Epidermal melanocyte (primary cell): ENCODE data around the gene PDE5A.
A peak's percentile ranks its signal among the peaks of the same experiment; 100 is the strongest.

Experiments
- DNase-seq: peaks from one replicate; pipeline ENCODE4 v3.0.0; 2011; ENCODE audit warnings: low spot score; ENCODE audit not compliant: insufficient read length

PDE5A gene

DNA sequence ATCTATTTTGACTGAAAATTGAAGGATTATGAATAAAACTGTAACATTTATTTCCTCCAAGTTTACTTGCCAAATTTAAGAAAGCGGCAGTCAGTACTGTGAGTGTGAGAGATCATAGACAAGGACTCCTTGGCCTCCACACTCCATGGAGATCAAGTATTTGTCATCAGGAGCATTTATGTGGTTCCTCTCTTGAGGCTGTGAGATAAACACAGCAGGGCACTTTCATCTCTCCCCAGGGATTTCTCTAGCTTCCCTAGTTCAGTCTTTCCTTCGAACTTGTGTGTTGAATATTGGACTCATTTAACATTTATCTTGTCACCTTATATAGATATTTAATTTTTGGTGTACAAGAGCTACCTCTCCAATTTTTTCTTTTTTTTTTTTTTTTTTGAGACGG lies 40.8 kb downstream of the PDE5A start:
- no peak for DNase-seq

DNA sequence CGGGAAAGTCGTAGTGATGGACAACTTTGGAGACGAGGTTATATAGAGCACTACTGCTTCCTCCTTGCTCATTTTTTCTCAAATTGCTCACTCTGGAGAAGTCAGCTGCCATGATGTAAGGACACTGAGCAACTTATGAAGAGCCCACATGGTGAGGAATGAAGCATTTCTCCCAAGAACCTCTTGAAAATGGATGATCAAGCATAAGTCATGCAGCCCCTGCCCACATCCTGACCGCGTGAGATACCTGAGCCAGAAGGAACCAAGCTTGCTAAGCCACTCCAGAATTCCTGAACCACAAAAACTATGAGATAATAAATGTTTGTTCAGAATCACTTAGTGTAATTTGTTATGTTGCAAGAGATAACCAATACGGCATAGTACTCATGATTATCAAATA lies 42.8 kb downstream of the PDE5A start:
- no peak for DNase-seq

DNA sequence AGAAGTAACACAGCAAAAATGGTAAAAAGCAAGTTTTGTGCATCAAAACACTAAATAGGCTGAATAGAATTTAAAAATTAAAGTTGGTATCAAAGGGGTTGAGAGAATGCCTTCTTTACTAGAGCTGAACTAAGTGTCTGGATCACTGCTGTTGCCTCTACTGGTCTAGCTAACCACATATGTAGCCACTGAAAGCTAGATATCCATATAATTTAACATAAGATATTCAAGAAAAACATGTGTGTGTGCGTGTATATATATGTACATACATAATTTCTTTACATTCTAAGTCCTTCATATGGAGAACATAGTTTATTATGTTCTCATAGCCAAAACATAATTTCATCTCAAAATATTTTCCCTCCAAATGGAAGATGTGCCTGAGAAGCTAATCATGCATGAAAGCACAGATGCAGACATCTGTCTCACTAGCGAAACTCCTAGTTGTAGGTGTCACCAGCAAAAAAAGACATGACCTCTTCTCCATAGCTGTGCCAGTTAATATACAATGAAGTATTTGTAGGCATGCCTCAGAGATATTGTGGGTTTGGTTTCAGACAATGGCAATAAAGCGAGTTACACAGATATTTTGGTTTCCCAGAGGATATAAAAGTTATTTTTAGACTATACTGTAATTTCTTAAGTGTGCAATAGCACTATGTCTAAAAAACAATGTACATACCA lies 47.3 kb downstream of the PDE5A start:
- no peak for DNase-seq

DNA sequence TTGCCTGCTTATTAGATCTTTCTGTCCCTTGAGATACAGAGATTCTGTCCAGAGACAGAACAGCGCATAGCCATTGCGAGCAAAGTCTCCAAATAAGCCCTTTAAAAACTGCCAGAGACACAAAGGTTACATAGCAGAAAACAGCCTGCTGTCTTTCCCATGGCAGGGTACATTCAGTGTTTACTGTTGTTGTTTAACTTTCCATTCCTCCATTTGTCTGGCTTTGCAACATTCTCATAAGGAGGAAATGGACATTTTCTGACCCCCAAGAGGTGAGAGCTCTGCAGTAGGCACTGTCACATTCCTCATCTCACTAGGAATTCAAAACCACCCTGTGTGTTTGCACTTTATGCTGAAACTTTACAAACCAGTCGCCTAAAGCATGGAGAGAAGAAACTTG lies 48.3 kb downstream of the PDE5A start:
- DNase-seq, result no peak

DNA sequence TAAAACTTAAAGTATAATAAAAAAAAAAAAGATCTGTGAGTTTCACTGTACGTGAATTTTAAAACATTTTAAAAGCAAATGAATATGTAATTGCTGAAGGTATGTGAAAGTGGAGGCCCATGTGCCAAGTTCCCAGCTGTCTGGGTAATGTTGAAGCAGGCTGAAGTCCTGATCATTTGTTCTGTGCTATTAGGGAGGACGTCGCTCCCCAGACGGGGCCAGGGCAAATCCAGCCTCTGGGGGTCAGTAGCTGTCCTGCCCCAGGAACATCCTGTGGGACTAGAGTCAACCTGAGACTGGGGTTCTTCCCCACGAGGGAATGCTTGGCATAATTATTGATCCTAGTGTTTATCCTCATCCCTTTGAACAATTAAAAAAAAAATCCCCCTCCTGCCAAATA lies 48.8 kb downstream of the PDE5A start:
- no peak for DNase-seq

GRCh38 chr4:119570401-119570800 lies 58.2 kb downstream of the PDE5A start:
- no peak for DNase-seq

DNA sequence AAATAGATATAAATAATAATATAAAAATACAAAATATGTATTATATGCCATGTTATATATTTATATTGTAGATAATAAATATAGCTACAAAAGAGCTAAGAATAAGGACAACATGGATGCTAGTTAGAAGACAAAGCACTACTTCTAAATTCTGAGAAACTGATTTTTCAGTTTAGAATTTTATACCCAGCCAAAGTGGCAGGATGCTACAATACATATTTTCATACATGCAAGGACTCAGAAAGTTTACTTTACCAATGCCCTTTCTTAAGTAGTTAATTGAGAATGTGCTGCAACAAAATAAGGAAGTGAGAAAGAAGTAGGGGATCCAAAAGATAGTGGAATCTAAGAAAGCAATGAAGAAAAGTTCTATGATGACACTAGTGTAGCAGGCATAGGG lies 64.5 kb downstream of the PDE5A start:
- DNase-seq, result no peak

- peak; percentile 19 for DNase-seq
These were observed 69.5 kb downstream of the PDE5A start for GRCh38 chr4:119559044-119559647.

GRCh38 chr4:119550857-119551532 lies 77.6 kb downstream of the PDE5A start:
- DNase-seq, result no peak

- DNase-seq, result no peak
These were observed 79.0 kb downstream of the PDE5A start for GRCh38 chr4:119549639-119550038.

DNA sequence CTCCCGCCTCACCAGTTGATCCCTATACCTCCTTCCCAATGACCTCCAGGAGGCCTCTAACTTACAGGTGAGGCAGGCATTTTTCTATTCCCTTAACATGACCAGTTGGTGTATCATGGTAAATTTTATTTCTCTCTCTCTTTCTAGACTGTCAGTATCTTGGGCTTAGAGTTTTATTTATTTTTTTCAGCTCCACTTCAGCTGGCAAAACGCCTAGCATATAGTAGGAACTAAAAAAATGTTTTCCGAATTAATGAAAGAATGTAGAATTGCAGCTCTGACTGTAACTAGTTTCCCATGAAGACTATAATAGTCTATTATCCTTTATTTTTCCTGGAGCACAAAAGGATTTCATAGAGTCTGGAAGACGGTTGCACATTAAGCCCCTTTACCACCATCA lies 84.8 kb downstream of the PDE5A start:
- no peak for DNase-seq

DNA sequence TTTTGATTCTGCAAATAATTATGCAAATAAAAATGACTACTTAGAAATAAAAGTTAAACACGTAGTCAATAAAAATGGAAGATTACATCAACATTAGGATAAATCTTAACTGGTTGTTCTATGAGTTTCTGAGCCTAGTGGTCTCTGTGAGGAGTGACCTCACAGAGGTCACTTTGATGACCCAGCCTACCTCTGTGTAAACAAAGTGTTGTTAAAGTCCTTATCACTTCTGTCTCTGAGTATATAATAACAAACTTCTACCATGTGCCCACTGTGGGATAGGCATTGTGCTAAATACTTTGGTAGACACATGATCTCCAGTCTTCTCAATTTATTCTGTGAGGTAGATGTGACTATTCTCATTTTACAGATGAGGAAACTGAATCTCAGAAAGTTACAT lies 85.4 kb downstream of the PDE5A start:
- DNase-seq, result no peak

GRCh38 chr4:119540249-119540648 lies 88.4 kb downstream of the PDE5A start:
- DNase-seq, result no peak

DNA sequence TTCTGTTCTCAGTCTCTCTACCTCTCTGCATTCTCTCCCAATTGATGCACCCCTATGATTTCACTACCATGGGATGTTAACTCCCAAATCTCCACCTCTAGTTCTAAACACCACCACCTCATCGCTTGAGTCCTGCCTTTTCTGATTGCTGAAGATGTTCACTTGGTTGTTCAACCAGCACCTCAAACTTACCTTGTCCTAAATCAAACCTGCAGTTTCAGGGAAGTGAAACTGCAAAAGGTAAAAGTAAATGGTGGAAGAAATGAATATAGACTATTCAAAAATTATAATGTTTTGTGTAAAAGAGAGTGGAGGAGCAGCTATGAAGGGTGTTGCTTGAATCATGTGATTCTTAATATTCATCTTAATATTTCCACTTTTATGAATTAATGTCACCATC lies 91.0 kb downstream of the PDE5A start:
- DNase-seq, result no peak

- no peak for DNase-seq
These were observed 91.8 kb downstream of the PDE5A start for GRCh38 chr4:119536572-119537528.

DNA sequence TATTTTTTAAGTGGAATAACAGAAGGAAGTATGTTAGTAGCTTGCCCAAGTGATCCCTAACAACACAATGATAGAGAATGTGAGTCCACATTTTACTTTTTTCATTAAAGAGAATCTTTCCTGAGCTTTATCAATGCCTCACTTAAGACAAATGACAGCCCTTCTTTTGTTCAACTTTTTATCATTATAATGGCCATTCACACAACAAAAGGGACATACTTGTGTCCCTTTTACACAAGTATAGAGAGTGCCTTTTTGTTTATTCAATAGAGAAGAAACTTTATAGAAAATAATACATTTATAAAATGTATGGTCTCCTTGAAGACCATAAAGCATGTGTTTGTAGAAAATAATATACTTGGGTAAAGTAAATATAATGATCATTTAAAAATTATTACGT lies 96.3 kb downstream of the PDE5A start:
- no peak for DNase-seq

DNA sequence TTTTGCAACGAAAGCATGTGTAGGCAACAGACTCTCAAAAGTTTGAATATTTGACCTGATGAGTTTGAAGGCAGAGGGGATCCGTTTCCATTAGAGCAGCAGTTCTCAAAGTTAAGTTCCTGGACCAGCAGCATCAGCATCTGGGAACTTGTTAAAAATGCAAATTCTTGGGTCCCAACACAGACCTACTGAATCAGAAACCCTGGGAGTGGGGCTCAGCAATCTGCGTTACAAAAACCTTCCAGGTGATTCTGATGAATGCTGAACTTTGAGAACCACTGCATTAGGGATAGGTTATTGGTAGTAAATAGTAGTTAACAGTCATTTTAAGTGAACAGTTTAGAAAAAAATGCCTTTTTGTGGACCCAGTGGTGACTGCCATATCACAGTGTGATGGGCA lies 98.8 kb downstream of the PDE5A start:
- DNase-seq, result no peak

DNA sequence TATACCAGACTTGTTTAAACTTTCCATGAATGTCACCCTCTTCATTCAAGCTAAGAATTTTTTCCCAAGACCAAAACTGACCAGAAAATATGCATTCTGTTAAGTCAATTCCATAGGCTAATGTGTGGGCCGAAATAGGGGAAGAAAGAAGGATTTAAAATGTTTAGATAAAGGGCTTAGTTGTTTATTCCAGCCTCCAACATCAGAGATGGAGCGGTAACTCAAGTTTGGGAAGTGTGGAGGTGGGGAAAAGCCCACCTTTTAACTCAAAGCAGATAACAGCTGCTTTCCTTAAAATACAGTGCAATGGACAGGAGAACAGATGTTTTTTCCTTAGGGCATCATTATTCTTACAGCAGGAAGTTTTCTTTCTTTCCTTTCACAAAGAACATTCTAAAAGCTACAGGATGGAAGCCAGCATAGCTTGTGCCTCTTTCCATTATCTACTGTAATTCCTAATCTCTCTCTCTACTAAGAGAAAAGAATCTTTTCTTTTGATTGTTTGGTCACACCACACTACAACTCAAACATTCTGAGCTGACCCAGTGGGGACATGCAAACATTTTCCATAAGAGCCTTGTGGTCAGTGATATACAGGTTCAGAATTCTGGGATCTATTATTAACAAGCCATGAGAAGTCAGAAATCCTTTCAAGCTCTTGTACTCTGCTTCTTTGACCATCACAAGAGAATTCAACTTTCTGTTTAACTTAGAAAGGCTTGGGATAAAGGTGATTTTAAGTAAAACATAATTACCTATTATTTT lies 101.6 kb downstream of the PDE5A start:
- no peak for DNase-seq

DNA sequence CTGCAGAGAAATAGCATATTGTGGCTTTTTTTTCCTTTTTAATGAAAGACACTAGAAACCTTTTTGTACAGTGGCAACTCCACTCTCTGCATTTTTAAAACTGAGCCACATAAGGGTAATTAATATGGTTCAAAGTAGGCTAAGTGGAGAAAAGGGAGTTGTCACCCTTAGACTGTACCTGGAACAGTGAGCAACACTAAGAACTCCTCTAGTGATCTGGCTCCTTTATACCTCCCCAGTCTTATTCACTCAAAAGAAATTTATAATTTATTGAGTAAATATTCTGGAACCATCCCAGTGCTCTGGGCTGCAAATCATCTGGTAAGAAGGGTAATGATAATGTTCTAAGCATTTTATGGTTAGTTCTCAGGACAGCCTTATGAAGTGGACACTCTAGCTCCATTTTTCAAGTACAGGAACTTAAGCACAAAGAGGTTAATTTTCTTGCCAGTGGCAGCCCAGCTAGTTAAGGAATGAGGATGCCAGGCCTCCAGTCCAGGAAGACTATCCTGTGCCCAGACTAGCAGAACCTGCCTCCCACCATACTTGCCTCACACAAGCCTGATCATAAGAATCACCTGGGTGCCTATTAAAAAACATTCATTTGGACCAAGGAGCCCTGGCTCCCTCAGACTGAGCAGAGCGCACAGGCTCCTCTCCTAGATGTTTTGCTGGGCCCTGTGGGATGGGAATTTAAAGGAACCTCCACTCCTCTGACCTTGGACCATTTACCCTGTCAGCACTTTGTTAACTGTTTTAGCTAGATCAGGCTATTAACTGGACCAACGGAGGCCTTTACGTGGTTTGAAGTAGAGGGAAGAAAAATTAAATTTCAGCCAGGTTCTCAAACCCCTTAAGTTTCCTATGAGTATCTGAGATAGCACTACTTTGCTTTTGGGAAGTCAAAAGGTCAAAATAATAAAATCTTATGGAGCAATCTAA lies 102.6 kb downstream of the PDE5A start:
- no peak for DNase-seq
